ENCODE data around the gene CADPS2. TPM values are rescaled to one million over a fixed set of nuclear protein-coding genes. Genes with fewer than 3 reads are reported as not detected.

Gene CADPS2
- total and polyA plus RNA-seq, 4 donors = 5.6 to 41.1 (median 11.0) TPM

DNA sequence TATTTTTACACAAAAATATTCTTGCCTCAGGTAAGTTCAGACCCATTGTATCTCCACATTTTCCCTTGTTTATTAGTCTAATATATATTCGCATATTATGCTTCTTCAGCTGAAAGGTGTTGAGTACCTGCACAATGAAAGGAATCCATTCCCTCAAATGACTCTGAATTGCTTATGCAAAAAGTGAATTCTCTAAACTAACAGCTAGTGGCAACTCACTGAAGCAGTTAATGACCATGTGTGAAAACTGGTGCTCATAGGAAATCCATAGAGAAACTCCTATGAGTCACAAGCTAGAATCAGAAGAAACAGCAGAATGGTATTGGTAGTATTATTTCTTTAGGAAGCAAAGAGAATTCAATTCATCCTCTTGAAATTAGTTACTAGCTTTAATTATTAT is 150.1 kb downstream of the CADPS2 start (continued):
- TF ChIP-seq REST (IDR thresholded peaks at IDR 0.05) = no peak
- no peak for TF ChIP-seq MAX (IDR thresholded peaks at IDR 0.05)
- no peak for TF ChIP-seq GABPA (IDR thresholded peaks at IDR 0.05 in 1 of 2, conservative IDR thresholded peaks at IDR 0.05 in 1 of 2)
- no peak for TF ChIP-seq YY1 (IDR thresholded peaks at IDR 0.05)
- TF ChIP-seq RAD21 (IDR thresholded peaks at IDR 0.05) = no peak
- no peak for TF ChIP-seq RXRA (IDR thresholded peaks at IDR 0.05)

- H3K27me3 ChIP-seq (ENCODE audit: control insufficient read depth in 4 of 4, insufficient read depth in 4 of 4, low read length in 3 of 4) = no peaks in the 10 kb centered on the region
- TF ChIP-seq, protein P1, sequence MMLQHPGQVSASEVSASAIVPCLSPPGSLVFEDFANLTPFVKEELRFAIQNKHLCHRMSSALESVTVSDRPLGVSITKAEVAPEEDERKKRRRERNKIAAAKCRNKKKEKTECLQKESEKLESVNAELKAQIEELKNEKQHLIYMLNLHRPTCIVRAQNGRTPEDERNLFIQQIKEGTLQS (IDR thresholded peaks at IDR 0.05) = no peak
- TF ChIP-seq, protein P2, sequence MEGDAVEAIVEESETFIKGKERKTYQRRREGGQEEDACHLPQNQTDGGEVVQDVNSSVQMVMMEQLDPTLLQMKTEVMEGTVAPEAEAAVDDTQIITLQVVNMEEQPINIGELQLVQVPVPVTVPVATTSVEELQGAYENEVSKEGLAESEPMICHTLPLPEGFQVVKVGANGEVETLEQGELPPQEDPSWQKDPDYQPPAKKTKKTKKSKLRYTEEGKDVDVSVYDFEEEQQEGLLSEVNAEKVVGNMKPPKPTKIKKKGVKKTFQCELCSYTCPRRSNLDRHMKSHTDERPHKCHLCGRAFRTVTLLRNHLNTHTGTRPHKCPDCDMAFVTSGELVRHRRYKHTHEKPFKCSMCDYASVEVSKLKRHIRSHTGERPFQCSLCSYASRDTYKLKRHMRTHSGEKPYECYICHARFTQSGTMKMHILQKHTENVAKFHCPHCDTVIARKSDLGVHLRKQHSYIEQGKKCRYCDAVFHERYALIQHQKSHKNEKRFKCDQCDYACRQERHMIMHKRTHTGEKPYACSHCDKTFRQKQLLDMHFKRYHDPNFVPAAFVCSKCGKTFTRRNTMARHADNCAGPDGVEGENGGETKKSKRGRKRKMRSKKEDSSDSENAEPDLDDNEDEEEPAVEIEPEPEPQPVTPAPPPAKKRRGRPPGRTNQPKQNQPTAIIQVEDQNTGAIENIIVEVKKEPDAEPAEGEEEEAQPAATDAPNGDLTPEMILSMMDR (IDR thresholded peaks at IDR 0.05; ENCODE audit: low read depth, low read length, missing input control) = no peak
- no peak for TF ChIP-seq RAD21 (IDR thresholded peaks at IDR 0.05)
- TF ChIP-seq EGR1 (IDR thresholded peaks at IDR 0.05; ENCODE audit: low read depth in 2 of 2) = no peak
- TF ChIP-seq TAF1 (conservative IDR thresholded peaks at IDR 0.05) = no peak
- no peak for TF ChIP-seq REST (IDR thresholded peaks at IDR 0.05)
- H3K4me3 ChIP-seq (ENCODE audit: low read depth in 1 of 3, low read length in 3 of 3) = no peak overlapping the region
- no peak overlapping the region for H3K27ac ChIP-seq (ENCODE audit: low read depth in 1 of 2, low read length in 2 of 2)
- H3K4me1 ChIP-seq (ENCODE audit: control insufficient read depth in 4 of 4, insufficient read depth in 4 of 4, low read length in 3 of 4) = peaks cover 0 to 1% (median 0%) of the 10 kb centered on the region in 4 donors
- no peak overlapping the region for H3K9ac ChIP-seq (ENCODE audit: low read depth in 1 of 2, low read length in 2 of 2)
- no peaks in the 10 kb centered on the region for H3K9me3 ChIP-seq (ENCODE audit: control insufficient read depth in 4 of 4, low read length in 3 of 4)
- DNase-seq (ENCODE audit: low spot score) = no peak
- 60% methylated on average over 1 of the region's 1 CpG for WGBS
- H3K36me3 ChIP-seq (ENCODE audit: control insufficient read depth in 4 of 4, insufficient read depth in 3 of 4, low read depth in 1 of 4, low read length in 3 of 4) = no peaks in the 10 kb centered on the region
Observed at GRCh38 chr7:122727759-122728158, 158.5 kb downstream of the CADPS2 start.

All from liver (tissue), 9 donors.